ENCODE results near the gene SDF2.

SDF2 gene, protein sequence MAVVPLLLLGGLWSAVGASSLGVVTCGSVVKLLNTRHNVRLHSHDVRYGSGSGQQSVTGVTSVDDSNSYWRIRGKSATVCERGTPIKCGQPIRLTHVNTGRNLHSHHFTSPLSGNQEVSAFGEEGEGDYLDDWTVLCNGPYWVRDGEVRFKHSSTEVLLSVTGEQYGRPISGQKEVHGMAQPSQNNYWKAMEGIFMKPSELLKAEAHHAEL

DNA sequence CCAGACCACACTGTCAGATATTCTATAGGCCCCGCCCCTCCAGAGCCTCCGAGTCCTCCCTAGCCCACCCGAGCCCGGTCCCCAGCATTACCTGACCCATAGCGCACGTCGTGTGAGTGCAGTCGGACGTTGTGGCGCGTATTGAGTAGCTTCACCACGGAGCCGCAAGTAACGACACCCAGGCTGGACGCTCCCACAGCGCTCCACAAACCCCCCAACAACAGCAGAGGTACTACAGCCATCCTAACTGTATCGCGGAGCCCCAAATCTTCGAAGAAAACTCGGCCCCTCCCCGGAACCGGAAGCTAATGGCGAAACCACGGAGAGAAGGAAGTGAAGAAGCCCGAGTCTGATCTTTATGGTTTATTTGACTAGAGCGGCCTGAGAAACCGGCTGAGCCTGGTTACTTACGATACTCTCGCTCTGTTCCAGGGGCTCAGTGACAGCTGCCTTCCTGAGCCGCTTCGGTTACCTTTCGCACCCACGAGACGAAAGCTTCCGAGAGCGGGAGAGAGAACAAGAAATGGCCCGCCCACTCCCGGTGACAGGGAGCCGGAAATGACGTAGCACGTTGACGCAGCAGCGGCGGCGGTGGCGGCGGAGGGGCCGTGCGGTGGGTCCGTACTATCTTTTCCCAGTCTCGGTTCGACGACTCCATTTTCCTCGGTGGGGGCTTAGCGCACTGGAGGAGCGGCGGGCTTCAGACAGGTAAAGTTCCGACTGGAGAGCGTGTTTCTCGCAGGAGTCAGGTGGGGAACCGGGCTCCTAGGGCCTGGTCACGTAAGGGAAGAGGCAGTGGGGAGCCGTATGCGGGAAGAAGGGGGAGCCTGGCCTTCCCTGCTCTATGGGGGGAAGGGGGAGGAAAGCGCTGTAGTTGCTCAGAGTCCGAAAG, at the start of gene SDF2, which contains the start of gene SUPT6H:
Gene SDF2 (minus strand): TSS at position 272 of the 892 bp plus-strand sequence. CDS start 30 bp downstream, at position 242.
Gene SUPT6H (plus strand): TSS at position 571 of the 892 bp plus-strand sequence. CDS start 11,197 bp downstream, outside the sequence.
- DNase-seq = peak; percentile 88

DNA sequence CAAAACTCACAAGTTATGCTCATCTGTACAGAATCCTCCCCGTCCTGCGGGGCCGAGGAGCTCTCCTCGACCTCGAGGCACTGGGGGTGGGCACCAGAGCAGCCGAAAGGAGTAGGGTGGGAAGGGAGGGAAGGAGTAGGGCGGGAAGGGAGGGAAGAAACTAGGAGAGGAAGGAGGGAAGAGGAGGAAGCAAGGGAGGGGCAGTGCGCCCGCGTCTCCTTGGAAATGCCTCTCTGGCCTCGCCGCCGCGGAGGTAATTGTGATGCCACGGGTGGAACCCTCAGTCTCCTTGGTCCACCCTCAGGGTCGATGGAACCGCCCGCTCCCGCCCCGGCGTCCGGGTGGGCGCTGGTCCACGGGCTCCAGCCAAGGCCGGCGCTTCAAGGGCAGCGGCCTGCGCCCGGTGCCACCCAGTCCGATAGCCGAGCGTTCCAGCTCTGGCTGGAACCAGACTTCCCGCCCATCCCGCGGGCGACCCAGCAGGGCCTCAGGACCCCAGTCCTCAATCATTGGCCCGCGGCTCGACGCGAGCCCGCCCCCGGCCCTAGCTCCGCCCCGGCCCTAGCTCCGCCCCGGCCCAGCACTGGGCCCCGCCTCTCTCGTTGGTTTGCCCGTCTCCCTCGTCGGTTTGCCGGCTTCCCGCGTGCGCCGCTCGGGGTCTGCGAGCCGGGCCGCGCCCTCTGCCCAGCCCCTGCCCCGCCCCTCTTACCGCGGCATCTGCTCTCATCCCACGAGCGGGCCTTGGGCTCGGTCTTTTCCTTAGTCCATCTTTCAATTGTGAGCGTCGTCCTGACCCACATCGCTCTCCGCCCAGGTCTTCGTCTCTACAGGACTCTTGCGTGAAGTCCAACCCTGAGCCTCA, 49.4 kb upstream of the SDF2 start:
- peak; percentile 92 for DNase-seq

DNA sequence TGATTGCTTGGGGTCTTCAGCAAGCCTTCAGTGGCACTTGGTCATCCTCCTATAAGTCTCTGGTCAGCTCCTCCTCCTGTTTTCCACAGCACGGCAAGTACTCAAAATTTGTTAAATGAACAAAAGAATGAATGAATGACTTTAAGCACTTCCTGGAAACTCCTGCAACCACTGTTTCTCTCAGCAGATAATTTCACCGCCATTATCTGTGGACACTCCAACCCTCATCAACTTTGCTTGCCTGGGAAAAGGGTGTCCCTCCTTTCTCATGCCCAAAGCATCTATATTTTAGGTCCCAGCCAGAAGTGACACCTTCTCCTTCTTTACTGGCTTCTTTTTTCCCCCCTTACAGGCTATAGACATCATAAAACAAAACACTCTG, 45.6 kb upstream of the SDF2 start:
- no peak for DNase-seq

DNA sequence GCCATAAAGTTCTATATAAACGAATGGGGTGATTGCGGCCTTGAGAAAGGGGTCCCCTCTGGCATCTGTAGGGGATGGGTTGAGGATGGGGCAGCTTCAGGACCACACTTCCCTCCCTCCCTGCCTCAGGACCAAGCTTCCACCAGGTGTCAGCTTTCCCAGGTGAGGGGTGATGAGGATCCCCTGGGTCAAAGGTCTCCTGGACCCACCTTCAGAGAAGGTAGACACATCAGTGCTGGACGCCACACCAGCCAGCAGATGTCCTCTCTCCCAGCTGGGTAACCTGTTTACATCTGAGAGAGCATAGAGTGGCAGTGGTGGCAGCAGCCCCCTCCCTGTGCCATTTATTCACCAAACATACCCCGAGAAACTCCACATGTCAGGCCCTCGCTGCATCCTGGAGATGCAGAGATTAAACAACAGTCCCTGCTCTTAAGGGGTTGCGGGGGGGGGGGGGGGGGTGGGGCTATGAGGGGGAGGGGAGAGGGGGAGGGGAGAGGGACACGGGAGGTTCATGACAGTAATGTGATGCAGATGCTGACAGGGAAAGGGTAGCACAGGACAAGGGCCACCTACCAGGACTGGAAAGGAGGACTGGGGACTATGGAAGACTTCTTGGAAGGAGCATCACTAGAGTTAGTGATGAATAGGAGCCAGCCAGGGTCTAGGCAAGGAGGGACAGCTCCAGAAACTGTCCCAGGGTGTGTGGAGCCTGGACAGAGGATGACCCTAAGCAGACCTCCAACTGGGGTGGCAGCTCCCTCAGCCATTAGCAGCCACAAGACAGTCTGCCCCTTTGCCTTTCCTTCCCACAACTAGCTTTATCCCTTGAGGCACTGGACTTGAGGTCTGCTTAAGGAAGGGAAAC, 45.0 kb upstream of the SDF2 start:
- no peak for DNase-seq

- no peak for DNase-seq
Observed at GRCh38 chr17:28705728-28706334, 44.1 kb upstream of the SDF2 start.

GRCh38 chr17:28705074-28705659, 43.5 kb upstream of the SDF2 start:
- no peak for DNase-seq

GRCh38 chr17:28704219-28704858, 42.6 kb upstream of the SDF2 start:
- DNase-seq = no peak

DNA sequence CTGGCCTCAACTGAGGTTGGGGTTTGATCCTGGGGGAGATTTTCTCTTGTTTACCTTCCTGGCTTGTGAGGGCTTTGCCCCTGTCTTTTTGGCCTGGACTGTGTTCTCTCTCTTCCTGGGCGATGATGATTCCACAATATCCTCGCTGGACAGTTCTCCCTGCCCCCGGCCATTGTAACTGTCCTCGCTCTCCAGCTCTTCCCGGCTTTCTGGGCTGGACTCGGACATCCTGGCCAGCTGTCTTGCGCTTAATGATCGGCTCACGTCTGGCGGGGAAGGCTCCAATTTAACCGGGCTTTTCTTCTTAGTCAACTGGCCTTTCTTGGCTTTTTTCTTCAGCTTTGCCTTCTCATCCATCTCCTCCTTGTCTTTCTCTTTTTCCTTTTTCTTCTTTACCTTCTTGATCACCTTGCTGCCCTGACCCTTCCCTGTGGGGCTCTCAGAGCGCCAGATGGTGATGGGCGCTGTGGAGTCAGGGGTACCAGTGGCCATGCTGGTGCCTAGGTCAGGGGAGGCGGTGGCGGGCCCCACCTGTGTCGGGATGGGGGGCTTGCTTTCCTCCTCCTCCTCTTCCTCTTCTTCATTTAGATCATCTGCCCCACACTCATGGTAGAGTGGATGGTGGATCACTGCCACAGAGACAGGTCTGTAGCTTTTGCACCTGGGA, 42.0 kb upstream of the SDF2 start:
- DNase-seq = no peak

DNA sequence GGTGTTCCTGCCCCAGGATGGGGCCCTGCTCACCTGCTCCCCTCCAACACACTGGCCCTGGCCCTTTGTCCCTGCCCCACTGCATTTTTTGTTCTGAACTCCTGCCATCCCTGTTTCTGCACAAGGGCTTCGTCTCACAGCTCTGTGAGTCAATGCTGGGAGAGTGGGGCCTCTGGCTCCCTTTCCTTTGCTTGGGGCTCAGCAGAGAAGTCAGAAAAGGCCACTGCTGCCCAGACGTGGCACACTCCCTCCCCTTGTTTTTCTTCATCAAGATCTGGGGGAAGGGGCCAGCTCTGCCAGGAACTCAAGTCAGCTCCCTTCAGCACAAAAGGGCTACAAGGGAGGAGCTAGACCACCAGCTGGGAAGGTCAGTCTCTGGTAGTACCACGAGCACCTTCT, 41.0 kb upstream of the SDF2 start:
- DNase-seq = no peak

DNA sequence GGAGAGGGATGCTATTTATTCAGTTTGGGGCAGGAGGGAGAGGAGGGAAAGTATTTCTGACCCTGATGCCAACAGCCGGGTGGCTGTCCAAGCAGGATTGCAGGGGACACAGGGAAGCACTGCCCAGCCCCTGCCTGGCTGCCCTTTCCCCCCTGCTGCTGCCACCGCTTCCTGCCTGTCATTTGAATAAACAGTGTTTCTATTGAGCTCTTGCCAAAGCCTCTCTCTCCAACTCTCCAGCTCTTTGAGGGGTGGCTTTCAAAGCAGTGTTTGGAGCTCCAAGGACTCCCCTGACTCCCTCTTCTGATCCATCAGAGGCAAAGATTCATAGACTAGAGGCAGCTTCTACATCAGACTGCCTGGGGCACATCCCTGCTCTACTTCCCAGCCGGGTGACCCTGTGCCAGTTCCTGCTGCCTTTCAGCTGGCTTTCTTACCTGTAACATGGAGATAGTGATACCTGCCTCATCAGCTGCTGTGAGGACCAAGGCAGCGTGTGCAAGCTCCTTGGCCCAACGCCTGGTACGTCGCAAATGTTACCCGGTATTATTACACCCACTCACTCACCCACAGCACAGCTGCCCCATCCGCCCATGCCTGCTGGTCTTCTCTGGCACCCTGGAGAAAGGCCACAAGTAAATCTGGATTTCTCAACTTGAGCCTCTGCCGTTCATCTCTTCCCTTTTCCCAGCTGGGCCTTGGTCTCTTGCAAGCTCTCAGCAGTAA, 40.5 kb upstream of the SDF2 start:
- DNase-seq = no peak

DNA sequence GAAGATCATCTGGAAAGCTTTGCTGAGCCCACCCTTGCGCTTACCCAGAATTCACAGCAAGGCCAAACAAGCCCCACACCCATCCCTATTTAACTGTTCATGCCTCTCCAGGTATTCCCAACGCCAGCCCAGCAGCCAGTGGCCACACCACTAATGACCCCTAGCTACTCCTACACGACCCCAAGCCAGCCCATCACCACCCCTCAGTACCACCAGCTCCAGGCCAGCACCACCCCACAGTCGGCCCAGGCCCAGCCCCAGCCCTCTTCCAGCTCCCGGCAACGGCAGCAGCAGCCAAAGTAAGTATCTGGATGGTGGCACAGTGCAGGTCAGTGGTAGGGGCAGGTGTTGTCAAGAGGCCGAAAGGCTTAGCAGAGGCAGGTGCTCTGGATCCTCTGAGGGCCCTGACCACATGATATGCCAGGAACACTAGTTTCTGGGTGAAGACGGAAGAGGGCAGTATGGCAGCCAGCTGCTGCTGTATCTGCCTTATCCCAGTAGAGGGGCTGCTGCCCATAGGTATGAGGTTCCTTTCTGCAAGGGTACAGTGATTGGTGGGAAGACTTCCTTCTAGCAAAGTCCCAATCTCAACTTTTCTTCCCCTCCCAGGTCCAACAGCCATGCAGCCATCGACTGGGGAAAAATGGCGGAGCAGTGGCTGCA, 39.3 kb upstream of the SDF2 start:
- DNase-seq = no peak

DNA sequence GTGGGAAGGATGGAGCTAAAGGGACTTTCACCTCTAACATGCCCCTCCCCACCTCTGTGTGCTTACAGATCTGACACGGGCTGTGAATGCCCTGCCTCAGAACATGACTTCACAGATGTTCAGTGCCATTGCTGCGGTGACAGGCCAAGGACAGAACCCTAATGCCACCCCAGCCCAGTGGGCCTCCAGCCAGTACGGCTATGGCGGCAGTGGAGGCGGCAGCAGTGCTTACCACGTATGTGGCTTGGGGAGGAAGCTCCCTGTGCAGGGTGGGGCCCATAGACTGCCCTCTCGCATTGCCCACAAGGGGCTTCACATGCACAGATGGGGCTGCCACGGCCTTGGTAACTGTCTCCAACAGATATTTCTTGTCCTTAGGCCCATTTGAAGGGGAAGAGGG, 38.6 kb upstream of the SDF2 start:
- DNase-seq = no peak

- DNase-seq = no peak
Observed at GRCh38 chr17:28698253-28698941, 36.7 kb upstream of the SDF2 start.

DNA sequence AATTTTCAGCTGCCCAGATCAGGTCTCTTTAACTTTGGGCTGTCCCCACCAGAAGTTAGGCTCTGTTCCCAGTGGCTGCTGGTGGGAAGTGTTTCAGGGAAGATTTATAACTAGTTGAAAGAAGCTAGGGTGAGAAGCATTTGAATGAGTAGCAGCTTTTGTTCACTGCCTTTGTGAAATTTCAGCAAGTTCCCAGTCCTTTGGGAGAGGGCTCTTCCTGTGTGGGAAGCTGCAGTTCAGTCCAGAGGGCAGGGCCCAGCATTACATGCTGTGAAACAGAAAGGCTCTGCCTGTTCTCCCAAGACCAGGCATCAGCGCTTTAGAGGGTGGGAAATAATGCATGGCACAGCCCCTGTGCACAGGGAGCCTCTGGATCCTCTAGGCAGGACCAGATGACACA, 32.2 kb upstream of the SDF2 start:
- no peak for DNase-seq

- DNase-seq = no peak
Observed at GRCh38 chr17:28689011-28689410, 27.3 kb upstream of the SDF2 start.

DNA sequence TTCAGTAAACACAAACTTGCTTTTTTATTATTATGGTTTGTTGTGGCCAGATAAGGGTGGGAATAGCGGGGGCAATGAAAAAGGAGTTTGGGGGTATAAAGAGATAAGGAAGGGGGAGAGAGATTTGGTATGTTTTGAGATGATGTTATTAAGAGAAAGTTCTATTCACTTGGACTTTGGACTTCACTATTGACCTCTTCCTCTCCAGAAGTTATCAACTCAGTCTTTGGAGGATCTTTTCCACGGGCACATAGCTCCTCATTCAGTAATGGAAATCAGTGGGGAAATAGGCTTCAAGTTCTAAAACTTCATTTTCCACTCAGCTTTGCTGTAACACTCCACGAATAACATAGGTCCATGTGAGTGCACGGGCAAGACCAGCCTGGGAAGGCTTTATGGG, 26.8 kb upstream of the SDF2 start:
- DNase-seq = no peak

DNA sequence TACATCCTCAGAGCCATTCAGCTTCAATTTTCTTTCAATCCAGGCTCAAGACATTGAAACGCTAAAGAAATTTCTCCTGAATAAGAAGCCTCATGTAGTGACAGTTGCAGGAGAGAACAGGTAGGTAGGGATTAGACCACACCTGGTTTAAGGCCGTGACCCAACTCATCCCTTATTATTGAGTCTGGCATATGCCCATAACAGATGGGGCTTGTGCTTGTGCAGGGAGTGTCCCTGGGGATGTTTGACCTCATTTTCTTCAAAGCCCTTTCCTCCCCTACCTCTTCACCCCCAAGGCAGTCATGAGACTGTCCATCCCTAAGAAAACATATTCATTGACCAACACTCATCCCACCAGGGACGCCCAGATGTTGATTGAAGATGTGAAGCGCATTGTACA, 24.6 kb upstream of the SDF2 start:
- DNase-seq = no peak

DNA sequence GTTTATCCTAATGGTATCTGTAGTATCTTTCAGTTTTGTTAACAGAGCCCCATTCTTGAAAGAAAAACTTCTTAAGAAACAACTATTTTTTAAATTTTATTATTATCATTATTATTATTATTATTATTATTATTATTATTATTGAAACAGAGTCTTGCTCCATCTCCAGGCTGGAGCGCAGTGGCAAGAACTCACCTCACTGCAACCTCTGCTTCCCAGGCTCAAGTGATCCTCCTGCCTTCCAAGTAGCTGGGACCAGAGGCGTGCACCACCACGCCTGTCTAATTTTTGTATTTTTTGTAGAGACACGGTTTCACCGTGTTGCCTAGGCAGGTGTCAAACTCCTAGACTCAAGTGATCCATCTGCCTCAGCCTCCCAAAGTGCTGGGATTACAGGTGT, 23.7 kb upstream of the SDF2 start:
- no peak for DNase-seq

All from T1000 (cell line).